Adrenal gland (tissue), 12 donors: ENCODE data around the gene LRRC57. TPM values are rescaled to one million over a fixed set of nuclear protein-coding genes. Genes with fewer than 3 reads are reported as not detected.

ENCODE experiments used
- DNase-seq, 7 donors: peaks; one replicate each; pipeline ENCODE4 v3.0.0-alpha.2; 2019 to 2020
- H3K27ac ChIP-seq, 5 donors: fragments of 200-600 bp; sonication (generic) in 4 of 5; 1 replicate in 3 of 5; 2 replicates in 2 of 5; pipeline versions ENCODE4 v1.5.1 to v1.8.0; 2016 to 2020; ENCODE audit warnings: mild to moderate bottlenecking in 1 of 5
- H3K27me3 ChIP-seq: fragments of 200-600 bp; 2 replicates; pipeline ENCODE4 v1.8.0; 2021
- H3K36me3 ChIP-seq, 2 donors: fragments of 200-600 bp; replicated peaks in 1 of 2; 1 replicate in 1 of 2; 2 replicates in 1 of 2; pipeline versions ENCODE4 v1.5.1 to v1.8.0; 2018 to 2022
- H3K4me1 ChIP-seq, 2 donors: fragments of 200-600 bp; replicated peaks in 1 of 2; 1 replicate in 1 of 2; 2 replicates in 1 of 2; pipeline versions ENCODE4 v1.5.1 to v1.8.0; 2018 to 2021
- H3K4me3 ChIP-seq, 4 donors: fragments of 200-600 bp; sonication (generic) in 3 of 4; one replicate each; pipeline ENCODE4 v1.5.1; 2016 to 2018
- H3K9me3 ChIP-seq, 3 donors: fragments of 200-600 bp; sonication (generic) in 1 of 3; replicated peaks in 1 of 3; 1 replicate in 2 of 3; 2 replicates in 1 of 3; pipeline versions ENCODE4 v1.5.1 to v1.8.0; 2016 to 2021
- CTCF ChIP-seq, 6 experiments: fragments of 450-650 bp in 4 of 6; fragments of 200-600 bp in 2 of 6; sonication (generic) in 1 of 6; IDR thresholded peaks; 1 replicate in 5 of 6; 2 replicates in 1 of 6; pipeline versions ENCODE4 v1.5.1 to v1.8.0; 2016 to 2021; ENCODE audit warnings: antibody characterized with exemption in 6 of 6, mild to moderate bottlenecking in 2 of 6, moderate library complexity in 1 of 6
- POLR2A ChIP-seq, 2 donors: fragments of 450-650 bp; IDR thresholded peaks; one replicate each; pipeline ENCODE4 v1.6.1; 2017; ENCODE audit warnings: antibody characterized with exemption in 2 of 2, mild to moderate bottlenecking in 2 of 2, moderate library complexity in 1 of 2
- WGBS, 4 donors: extraction: QIAGEN DNeasy Blood & Tissue Kit in 2 of 4; methylation state at CpG; one replicate each; pipeline versions ENCODE4 v1.1.5 to v1.1.7; 2013 to 2017; 5-methylcytosine and 5-hydroxymethylcytosine counted together
- intact Hi-C, 2 donors: fragments of 100-400 bp; cut with DNase I; formaldehyde crosslinking; loops; one replicate each; pipeline versions ENCODE4 v1.14.1 to v1.15.0; 2022 to 2023
- polyA plus RNA-seq, 3 donors: library from polyadenylated mRNA; stranded (reverse); fragments of 200-250 nt in 2 of 3; fragments of 350-450 nt in 1 of 3; fragmentation: Illumina TruSeq in 1 of 3; extraction: RNeasy Lipid Tissue Mini Kit (QIAGEN cat#74804) in 1 of 3; gene quantifications; one replicate each; pipeline ENCODE4 v1.2.3, GENCODE V29; 2013 to 2014
- total RNA-seq, 9 donors: library from RNA; depleted of rRNA in 4 of 9; stranded (reverse); fragments of >200 nt in 4 of 9; fragments of 120-200 nt in 1 of 9; fragmentation: NEBNext Ultra II Directional in 1 of 9; extraction: Animal tissue kit (Norgen Biotek cat#: 25700) in 1 of 9; gene quantifications; one replicate each; pipeline versions ENCODE4 v1.1.0 to v1.2.4, GENCODE V29; 2013 to 2023
- donor health status: healthy with polysubstance abuse.
- donor health status: Bipolar disorder and iron deficiency.
- donor health status: DM: yes; HTN: yes; CAD: no.
- donor health status: DM: no; HTN: no; CAD: no.
- donor health status: DM: no; HTN: no; CAD: no.
- donor health status: DM: yes; HTN: yes; CAD: no.

Gene LRRC57
- total and polyA plus RNA-seq, 12 donors, result 3.3 to 26.2 (median 16.5) TPM

- WGBS, 4 donors, result 59 to 68% (median 65%) methylated on average over 12 of the region's 12 CpGs
- H3K36me3 ChIP-seq, result peaks cover 0 to 4% of the 10 kb centered on the region in 2 donors
- H3K4me1 ChIP-seq, result peaks cover 6 to 43% of the 10 kb centered on the region in 2 donors
- peak overlapping the region in 2 of 5 donors; percentile 92 to 94 for H3K27ac ChIP-seq
- no peaks in the 10 kb centered on the region for H3K27me3 ChIP-seq
- TF ChIP-seq POLR2A (IDR thresholded peaks at IDR 0.05) (no peak), CTCF (IDR thresholded peaks at IDR 0.05) (no peak)
- peak overlapping the region in 1 of 4 donors; percentile 92 for H3K4me3 ChIP-seq
- intact Hi-C loops, result loop anchor here in 1 of 2 donors (10.0 kb wide), 2 partner anchors 55 to 105 kb away; partner anchors contain the start of genes SNAP23 and ZNF106
- DNase-seq, result peak in 2 of 7 donors; percentile 25 to 33
- H3K9me3 ChIP-seq, result no peaks in the 10 kb centered on the region
Observed at GRCh38 chr15:42549741-42550392, 1.3 kb upstream of the LRRC57 start.

GRCh38 chr15:42549032-42549491, 469 bp upstream of the LRRC57 start:
- peak overlapping the region; percentile 67 to 94 (median 85) for H3K27ac ChIP-seq
- peak overlapping the region; percentile 83 to 100 (median 88) for H3K4me3 ChIP-seq
- peaks cover 0 to 12% of the 10 kb centered on the region in 2 donors for H3K36me3 ChIP-seq
- TF ChIP-seq CTCF (IDR thresholded peaks at IDR 0.05) (peak in 1 of 6 experiments; percentile 8), POLR2A (IDR thresholded peaks at IDR 0.05) (no peak)
- H3K27me3 ChIP-seq, result no peaks in the 10 kb centered on the region
- peaks cover 6 to 44% of the 10 kb centered on the region in 2 donors for H3K4me1 ChIP-seq
- 0 to 1% (median 1%) methylated on average over 15 of the region's 15 CpGs for WGBS, 4 donors
- intact Hi-C loops, result loop anchor here in 1 of 2 donors (10.0 kb wide), 1 partner anchor 106 kb away; no protein-coding TSS in a partner anchor
- H3K9me3 ChIP-seq, result no peaks in the 10 kb centered on the region
- peak in 2 of 7 donors; percentile 18 to 23 for DNase-seq

- intact Hi-C loops, result loop anchor here in 1 of 2 donors (10.0 kb wide), 1 partner anchor 107 kb away; no protein-coding TSS in a partner anchor
- Histone ChIP-seq H3K36me3 (peaks cover 0 to 24% of the 10 kb centered on the region in 2 donors), H3K4me3 (peak overlapping the region; percentile 83 to 100 (median 88)), H3K27me3 (no peaks in the 10 kb centered on the region), H3K9me3 (no peaks in the 10 kb centered on the region), H3K27ac (peak overlapping the region; percentile 67 to 94 (median 85)), H3K4me1 (peaks cover 6 to 44% of the 10 kb centered on the region in 2 donors)
- 2 to 5% (median 2%) methylated on average over 4 to 9 of the region's 9 CpGs for WGBS, 4 donors
- no peak for DNase-seq
- TF ChIP-seq POLR2A (IDR thresholded peaks at IDR 0.05) (no peak), CTCF (IDR thresholded peaks at IDR 0.05) (no peak)
Observed at GRCh38 chr15:42547918-42548248, 710 bp downstream of the LRRC57 start.

GRCh38 chr15:42544853-42545629, 3.6 kb downstream of the LRRC57 start:
- no peak overlapping the region for H3K4me3 ChIP-seq
- no peak for TF ChIP-seq CTCF (IDR thresholded peaks at IDR 0.05)
- no peak for TF ChIP-seq POLR2A (IDR thresholded peaks at IDR 0.05)
- H3K9me3 ChIP-seq, result no peaks in the 10 kb centered on the region
- no peaks in the 10 kb centered on the region for H3K27me3 ChIP-seq
- peaks cover 0 to 28% of the 10 kb centered on the region in 2 donors for H3K36me3 ChIP-seq
- intact Hi-C loops, result loop anchor here in 1 of 2 donors (10.0 kb wide), 1 partner anchor 110 kb away; no protein-coding TSS in a partner anchor
- peaks cover 6 to 37% of the 10 kb centered on the region in 2 donors for H3K4me1 ChIP-seq
- no peak for DNase-seq
- no peak overlapping the region for H3K27ac ChIP-seq
- WGBS, 4 donors, result 79 to 90% (median 83%) methylated on average over 4 of the region's 4 CpGs
